ENCODE data around the gene ILF2.

DNA sequence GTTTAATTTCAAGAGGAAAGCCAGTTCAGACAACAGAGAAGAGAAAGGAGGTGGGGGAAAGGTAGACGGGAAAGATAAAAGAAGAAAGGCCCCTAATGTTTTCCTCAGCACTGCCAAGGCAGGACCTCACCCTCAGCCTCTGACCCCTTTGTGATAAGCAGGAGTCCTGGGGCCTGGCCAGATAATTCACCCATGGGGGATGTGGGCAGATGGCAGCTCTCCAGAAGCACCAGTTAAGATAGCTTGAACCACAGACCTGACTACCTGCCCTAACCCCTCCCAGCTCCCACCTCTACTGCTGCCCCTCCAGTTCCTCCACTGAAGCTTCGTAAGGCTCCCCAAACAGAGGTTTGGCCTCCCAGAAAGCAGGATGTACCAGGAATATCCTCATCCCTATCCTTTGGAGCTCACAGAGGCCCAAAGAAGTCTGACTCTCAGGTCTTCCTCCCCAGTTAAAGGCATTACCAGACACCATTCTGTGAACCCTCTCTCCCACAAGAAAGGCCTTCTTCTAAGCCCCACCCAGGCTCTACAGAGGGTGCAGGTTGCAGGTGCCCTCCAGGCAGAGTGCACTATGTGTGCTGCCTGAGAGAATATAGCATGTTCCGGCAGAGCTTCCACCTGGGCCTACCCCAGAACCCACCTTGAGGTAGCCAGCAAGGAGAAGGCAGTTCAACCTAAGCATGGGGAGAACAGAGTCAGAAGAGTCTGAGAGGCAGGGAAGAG is 21.5 kb downstream of the ILF2 start:
- TF ChIP-seq, protein P1, sequence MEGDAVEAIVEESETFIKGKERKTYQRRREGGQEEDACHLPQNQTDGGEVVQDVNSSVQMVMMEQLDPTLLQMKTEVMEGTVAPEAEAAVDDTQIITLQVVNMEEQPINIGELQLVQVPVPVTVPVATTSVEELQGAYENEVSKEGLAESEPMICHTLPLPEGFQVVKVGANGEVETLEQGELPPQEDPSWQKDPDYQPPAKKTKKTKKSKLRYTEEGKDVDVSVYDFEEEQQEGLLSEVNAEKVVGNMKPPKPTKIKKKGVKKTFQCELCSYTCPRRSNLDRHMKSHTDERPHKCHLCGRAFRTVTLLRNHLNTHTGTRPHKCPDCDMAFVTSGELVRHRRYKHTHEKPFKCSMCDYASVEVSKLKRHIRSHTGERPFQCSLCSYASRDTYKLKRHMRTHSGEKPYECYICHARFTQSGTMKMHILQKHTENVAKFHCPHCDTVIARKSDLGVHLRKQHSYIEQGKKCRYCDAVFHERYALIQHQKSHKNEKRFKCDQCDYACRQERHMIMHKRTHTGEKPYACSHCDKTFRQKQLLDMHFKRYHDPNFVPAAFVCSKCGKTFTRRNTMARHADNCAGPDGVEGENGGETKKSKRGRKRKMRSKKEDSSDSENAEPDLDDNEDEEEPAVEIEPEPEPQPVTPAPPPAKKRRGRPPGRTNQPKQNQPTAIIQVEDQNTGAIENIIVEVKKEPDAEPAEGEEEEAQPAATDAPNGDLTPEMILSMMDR (IDR thresholded peaks at IDR 0.05), result no peak
- TF ChIP-seq NRF1 (IDR thresholded peaks at IDR 0.05; ENCODE audit: low read depth, low read length), result no peak
- no peak for TF ChIP-seq GABPA (IDR thresholded peaks at IDR 0.05; ENCODE audit: low read depth)
- TF ChIP-seq, protein P2, sequence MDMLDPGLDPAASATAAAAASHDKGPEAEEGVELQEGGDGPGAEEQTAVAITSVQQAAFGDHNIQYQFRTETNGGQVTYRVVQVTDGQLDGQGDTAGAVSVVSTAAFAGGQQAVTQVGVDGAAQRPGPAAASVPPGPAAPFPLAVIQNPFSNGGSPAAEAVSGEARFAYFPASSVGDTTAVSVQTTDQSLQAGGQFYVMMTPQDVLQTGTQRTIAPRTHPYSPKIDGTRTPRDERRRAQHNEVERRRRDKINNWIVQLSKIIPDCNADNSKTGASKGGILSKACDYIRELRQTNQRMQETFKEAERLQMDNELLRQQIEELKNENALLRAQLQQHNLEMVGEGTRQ (IDR thresholded peaks at IDR 0.05; ENCODE audit: borderline replicate concordance, low read depth, low read length), result no peak
- TF ChIP-seq TAF1 (IDR thresholded peaks at IDR 0.05; ENCODE audit: borderline replicate concordance, low read depth, low read length), result no peak

Measured in SK-N-SH (cell line).